GM19025 (cell line): ENCODE measurements around the gene PEBP1.

Experiments used
- ATAC-seq: cut with Tn5 transposase; IDR thresholded peaks from one replicate; pipeline ENCODE4 v1.9.1; 2021; ENCODE audit warnings: mild to moderate bottlenecking, low read depth, moderate library complexity; ENCODE audit not compliant: unreplicated experiment

Gene PEBP1

DNA sequence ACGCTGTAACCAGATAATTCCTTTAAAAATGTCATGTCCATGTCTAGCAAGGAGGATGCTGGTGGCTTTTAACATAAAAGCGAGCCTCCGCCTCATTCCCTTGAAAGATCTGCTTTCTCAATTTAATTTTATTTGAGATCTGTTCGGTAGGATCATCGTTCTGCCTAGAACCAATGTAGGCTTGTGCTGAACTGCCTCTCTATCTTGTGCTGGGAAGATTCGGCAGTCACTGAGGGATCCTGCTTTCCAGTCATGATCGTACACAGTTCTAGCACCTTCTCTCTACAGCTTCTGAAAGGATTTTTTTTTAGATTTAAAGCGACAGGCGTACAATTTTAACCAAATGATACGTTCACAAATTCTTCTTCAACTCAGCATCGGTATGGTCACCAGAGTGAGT is 54.3 kb downstream of the PEBP1 start:
- ATAC-seq = no peak

DNA sequence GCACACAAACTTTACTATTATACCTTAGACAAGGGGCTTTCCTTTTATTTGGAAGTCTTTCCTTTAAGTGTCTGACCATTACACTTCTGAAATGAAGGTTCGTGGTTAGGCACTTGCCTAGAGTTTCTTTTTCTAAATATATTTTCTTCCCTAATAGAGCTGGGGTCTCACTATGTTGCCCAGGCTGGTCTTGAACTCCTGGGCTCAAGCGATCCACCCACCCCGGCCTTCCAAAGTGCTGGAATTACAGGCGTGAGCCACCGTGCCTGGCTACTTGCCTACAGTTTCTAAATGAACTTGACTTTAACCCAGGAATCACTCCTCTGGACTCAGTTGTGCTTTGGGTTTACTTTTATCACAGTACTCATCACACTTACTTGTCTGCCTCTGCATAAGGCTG is 57.6 kb downstream of the PEBP1 start:
- no peak for ATAC-seq

DNA sequence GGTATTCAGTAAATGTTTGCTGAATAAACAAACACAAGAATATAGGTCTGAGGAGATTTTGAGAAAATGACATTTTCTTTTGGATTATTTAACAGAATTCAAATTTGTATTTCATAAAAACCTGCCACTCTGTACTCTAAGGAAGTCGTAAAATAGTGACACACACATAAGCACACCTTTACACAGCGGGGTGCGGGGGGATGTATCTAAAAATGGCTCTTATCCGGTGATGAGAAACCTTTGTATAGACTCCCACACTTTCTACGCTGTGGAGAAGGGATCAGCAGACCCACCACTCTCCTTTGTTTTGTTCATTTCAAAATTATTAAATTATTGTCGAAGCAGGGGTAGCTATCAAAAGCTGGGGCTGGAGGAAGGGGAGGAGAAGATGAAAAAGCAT is 58.0 kb downstream of the PEBP1 start:
- ATAC-seq = no peak
